ENCODE data around the gene WDR90. TPM values are rescaled to one million over a fixed set of nuclear protein-coding genes. Genes with fewer than 3 reads are reported as not detected.
A peak's percentile ranks its signal among the peaks of the same experiment; 100 is the strongest.

The WDR90 gene
- total and polyA plus RNA-seq, 3 experiments from 2014 or later: 1.4 to 78.4 (median 69.6) TPM

GRCh38 chr16:704047-704446 lies 54.9 kb downstream of the WDR90 start:
- no peaks in the 10 kb centered on the region for H3K9me3 Mint-ChIP-seq
- no peaks in the 10 kb centered on the region for H3K9me3 ChIP-seq (ENCODE audit: low read length)
- peaks cover 20% of the 10 kb centered on the region for H3K4me1 ChIP-seq (ENCODE audit: insufficient read depth, low read length)
- H3K27ac ChIP-seq (ENCODE audit: low read depth, low read length): no peak overlapping the region
- ChIA-PET POLR2A (interaction anchor here (1.1 to 1.2 kb wide), 2 partner anchors 8 to 29 kb away, joined by 3 read pairs; partner anchors contain the start of gene RHBDL1), CTCF (interaction anchor here (1.0 kb wide), 1 partner anchor 8 kb away, joined by 4 read pairs; no protein-coding TSS in a partner anchor)
- H3K4me3 Mint-ChIP-seq: no peak overlapping the region
- no peak overlapping the region for H3K4me3 ChIP-seq (ENCODE audit: low read length)
- H3K27me3 ChIP-seq (ENCODE audit: insufficient read depth, low read length, poor library complexity, severe bottlenecking): peaks cover 53% of the 10 kb centered on the region
- peaks cover 8 to 28% (median 10%) of the 10 kb centered on the region in 3 donors for H3K4me1 Mint-ChIP-seq
- no peaks in the 10 kb centered on the region for H3K36me3 Mint-ChIP-seq
- DNase-seq: no peak
- peaks cover 34% of the 10 kb centered on the region in 2 donors for H3K27me3 Mint-ChIP-seq
- H3K36me3 ChIP-seq (ENCODE audit: insufficient read depth, low read length): no peaks in the 10 kb centered on the region
- no peak overlapping the region for H3K27ac Mint-ChIP-seq

- Histone ChIP-seq H3K27me3 (ENCODE audit: insufficient read depth, low read length, poor library complexity, severe bottlenecking) (peaks cover 60% of the 10 kb centered on the region), H3K9me3 (ENCODE audit: low read length) (no peaks in the 10 kb centered on the region), H3K4me1 (ENCODE audit: insufficient read depth, low read length) (peaks cover 12% of the 10 kb centered on the region), H3K36me3 (ENCODE audit: insufficient read depth, low read length) (no peaks in the 10 kb centered on the region), H3K27ac (ENCODE audit: low read depth, low read length) (no peak overlapping the region), H3K4me3 (ENCODE audit: low read length) (no peak overlapping the region)
- Mint-ChIP-seq H3K27ac (no peak overlapping the region), H3K4me3 (no peak overlapping the region), H3K9me3 (no peaks in the 10 kb centered on the region), H3K4me1 (peaks cover under 1 to 21% (median 6%) of the 10 kb centered on the region in 3 donors), H3K36me3 (no peaks in the 10 kb centered on the region), H3K27me3 (peaks cover 36 to 41% of the 10 kb centered on the region in 2 donors)
- ChIA-PET CTCF (interaction anchor here (1.0 kb wide), 1 partner anchor 7 kb away, joined by 4 read pairs; no protein-coding TSS in a partner anchor), POLR2A (interaction anchor here (1.1 to 1.2 kb wide), 2 partner anchors 9 to 30 kb away, joined by 3 read pairs; partner anchors contain the start of gene RHBDL1)
- DNase-seq: no peak
These were observed 55.6 kb downstream of the WDR90 start for GRCh38 chr16:704552-705380.

- ChIA-PET POLR2A (no interaction called here), CTCF (interaction anchor here (22.8 kb wide), 1 partner anchor 31 kb away, joined by 332 read pairs; the partner anchor contains the start of genes CIAO3 and HAGHL)
- H3K27ac ChIP-seq (ENCODE audit: low read depth, low read length): no peak within 1 kb of the TSS
- Mint-ChIP-seq H3K4me1 (peaks cover 0 to 17% (median 4%) of the 10 kb centered on the region in 3 donors), H3K4me3 (peak within 1 kb of the TSS in 3 of 7 donors; percentile 29 to 81 (median 41)), H3K27me3 (peaks cover 36 to 47% of the 10 kb centered on the region in 2 donors), H3K36me3 (no peaks in the 10 kb centered on the region), H3K9me3 (no peaks in the 10 kb centered on the region), H3K27ac (no peak within 1 kb of the TSS)
- H3K9me3 ChIP-seq (ENCODE audit: low read length): no peaks in the 10 kb centered on the region
- no peaks in the 10 kb centered on the region for H3K36me3 ChIP-seq (ENCODE audit: insufficient read depth, low read length)
- no peak for DNase-seq
- no peak within 1 kb of the TSS for H3K4me3 ChIP-seq (ENCODE audit: low read length)
- peaks cover 69% of the 10 kb centered on the region for H3K27me3 ChIP-seq (ENCODE audit: insufficient read depth, low read length, poor library complexity, severe bottlenecking)
- peaks cover 5% of the 10 kb centered on the region for H3K4me1 ChIP-seq (ENCODE audit: insufficient read depth, low read length)
These were observed 56.4 kb downstream of the WDR90 start, which contains the start of gene FBXL16 for GRCh38 chr16:705431-706188. Gene FBXL16 (minus strand): TSS chr16:705801. CDS start chr16:697405, 8,396 bp downstream.

- peaks cover 0 to 13% (median 4%) of the 10 kb centered on the region in 3 donors for H3K4me1 Mint-ChIP-seq
- DNase-seq: no peak
- H3K27me3 ChIP-seq (ENCODE audit: insufficient read depth, low read length, poor library complexity, severe bottlenecking): peaks cover 70% of the 10 kb centered on the region
- H3K36me3 ChIP-seq (ENCODE audit: insufficient read depth, low read length): no peaks in the 10 kb centered on the region
- H3K36me3 Mint-ChIP-seq: no peaks in the 10 kb centered on the region
- POLR2A ChIA-PET: no interaction called here
- H3K9me3 ChIP-seq (ENCODE audit: low read length): no peaks in the 10 kb centered on the region
- CTCF ChIA-PET: interaction anchor here (2.3 to 22.8 kb wide), 2 partner anchors 15 to 30 kb away, joined by 11 to 332 read pairs; partner anchors contain the start of genes ANTKMT, CIAO3 and HAGHL
- H3K4me3 Mint-ChIP-seq: peak overlapping the region in 3 of 7 donors; percentile 29 to 81 (median 41)
- H3K4me3 ChIP-seq (ENCODE audit: low read length): no peak overlapping the region
- no peak overlapping the region for H3K27ac ChIP-seq (ENCODE audit: low read depth, low read length)
- no peaks in the 10 kb centered on the region for H3K4me1 ChIP-seq (ENCODE audit: insufficient read depth, low read length)
- peaks cover 36 to 51% of the 10 kb centered on the region in 2 donors for H3K27me3 Mint-ChIP-seq
- no peaks in the 10 kb centered on the region for H3K9me3 Mint-ChIP-seq
- H3K27ac Mint-ChIP-seq: no peak overlapping the region
These were observed 57.3 kb downstream of the WDR90 start for GRCh38 chr16:706189-707061.

- Histone ChIP-seq H3K27ac (ENCODE audit: low read depth, low read length) (no peak overlapping the region), H3K36me3 (ENCODE audit: insufficient read depth, low read length) (no peaks in the 10 kb centered on the region), H3K9me3 (ENCODE audit: low read length) (no peaks in the 10 kb centered on the region), H3K4me3 (ENCODE audit: low read length) (no peak overlapping the region), H3K4me1 (ENCODE audit: insufficient read depth, low read length) (no peaks in the 10 kb centered on the region), H3K27me3 (ENCODE audit: insufficient read depth, low read length, poor library complexity, severe bottlenecking) (peaks cover 64% of the 10 kb centered on the region)
- no peaks in the 10 kb centered on the region for H3K36me3 Mint-ChIP-seq
- no peak for DNase-seq
- no peaks in the 10 kb centered on the region for H3K9me3 Mint-ChIP-seq
- H3K27me3 Mint-ChIP-seq: peaks cover 36 to 51% of the 10 kb centered on the region in 2 donors
- ChIA-PET CTCF (interaction anchor here (2.3 to 22.8 kb wide), 2 partner anchors 14 to 29 kb away, joined by 11 to 332 read pairs; partner anchors contain the start of genes ANTKMT, CIAO3 and HAGHL), POLR2A (interaction anchor here (0.9 kb wide), 1 partner anchor 12 kb away, joined by 4 read pairs; no protein-coding TSS in a partner anchor)
- H3K27ac Mint-ChIP-seq: no peak overlapping the region
- H3K4me1 Mint-ChIP-seq: peaks cover 0 to 13% (median 4%) of the 10 kb centered on the region in 3 donors
- H3K4me3 Mint-ChIP-seq: no peak overlapping the region
These were observed 57.9 kb downstream of the WDR90 start for GRCh38 chr16:707062-707538.

DNA sequence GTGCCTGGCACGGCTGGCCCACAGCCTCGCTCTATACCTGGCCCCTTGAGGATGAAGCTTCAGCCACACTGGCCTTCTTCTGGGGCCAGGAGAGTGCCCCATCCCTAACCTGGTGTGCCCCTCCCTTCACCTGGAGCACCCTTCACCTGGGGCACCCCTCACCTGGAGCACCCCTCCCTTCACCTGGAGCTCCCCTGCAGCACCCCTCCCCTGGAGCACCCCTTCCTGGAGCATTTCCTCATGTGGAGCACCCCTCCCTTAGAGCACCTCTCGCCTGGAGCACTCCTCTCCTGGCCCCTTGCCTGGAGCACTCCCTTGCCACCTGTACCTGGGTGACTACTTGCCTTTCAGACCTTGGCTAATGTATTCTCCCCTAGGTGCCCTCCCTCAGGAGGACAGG lies 58.9 kb downstream of the WDR90 start:
- H3K9me3 ChIP-seq (ENCODE audit: low read length): no peaks in the 10 kb centered on the region
- Mint-ChIP-seq H3K27me3 (peaks cover 28 to 46% of the 10 kb centered on the region in 2 donors), H3K4me3 (peak overlapping the region in 3 of 7 donors; percentile 33 to 47 (median 44)), H3K36me3 (no peaks in the 10 kb centered on the region), H3K9me3 (no peaks in the 10 kb centered on the region), H3K27ac (no peak overlapping the region), H3K4me1 (peaks cover 1 to 13% (median 4%) of the 10 kb centered on the region in 3 donors)
- DNase-seq: no peak
- peaks cover 56% of the 10 kb centered on the region for H3K27me3 ChIP-seq (ENCODE audit: insufficient read depth, low read length, poor library complexity, severe bottlenecking)
- ChIA-PET POLR2A (no interaction called here), CTCF (interaction anchor here (2.3 to 22.8 kb wide), 2 partner anchors 13 to 28 kb away, joined by 11 to 332 read pairs; partner anchors contain the start of genes ANTKMT, CIAO3 and HAGHL)
- no peaks in the 10 kb centered on the region for H3K36me3 ChIP-seq (ENCODE audit: insufficient read depth, low read length)
- no peaks in the 10 kb centered on the region for H3K4me1 ChIP-seq (ENCODE audit: insufficient read depth, low read length)
- no peak overlapping the region for H3K4me3 ChIP-seq (ENCODE audit: low read length)
- no peak overlapping the region for H3K27ac ChIP-seq (ENCODE audit: low read depth, low read length)

DNA sequence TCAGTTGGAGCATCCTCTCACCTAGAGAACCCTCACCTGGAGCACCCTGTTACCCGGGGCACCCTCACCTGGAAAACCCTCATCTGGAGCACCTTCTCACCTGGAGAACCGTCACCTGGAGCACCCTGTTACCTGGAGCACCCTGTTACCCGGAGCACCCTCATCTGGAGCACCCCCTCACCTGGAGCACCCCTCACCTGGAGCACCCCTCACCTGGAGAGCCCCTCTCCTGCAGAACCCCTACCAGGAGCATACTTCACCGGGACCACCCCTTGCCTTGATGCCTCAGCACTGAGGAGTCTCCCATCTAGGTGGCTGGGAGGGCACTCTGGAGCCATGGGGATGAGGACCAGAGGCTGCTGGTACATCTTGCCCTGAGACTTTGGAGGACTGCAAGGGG lies 59.8 kb downstream of the WDR90 start:
- Histone ChIP-seq H3K27me3 (ENCODE audit: insufficient read depth, low read length, poor library complexity, severe bottlenecking) (peaks cover 50% of the 10 kb centered on the region), H3K27ac (ENCODE audit: low read depth, low read length) (no peak overlapping the region), H3K4me1 (ENCODE audit: insufficient read depth, low read length) (no peaks in the 10 kb centered on the region), H3K4me3 (ENCODE audit: low read length) (no peak overlapping the region), H3K36me3 (ENCODE audit: insufficient read depth, low read length) (no peaks in the 10 kb centered on the region), H3K9me3 (ENCODE audit: low read length) (no peaks in the 10 kb centered on the region)
- peaks cover 1 to 13% (median 4%) of the 10 kb centered on the region in 3 donors for H3K4me1 Mint-ChIP-seq
- ChIA-PET POLR2A (interaction anchor here (0.6 kb wide), 2 partner anchors 72 to 388 kb away, joined by 3 to 6 read pairs; no protein-coding TSS in a partner anchor), CTCF (interaction anchor here (1.6 to 22.8 kb wide), 4 partner anchors 10 to 76 kb away, joined by 4 to 332 read pairs (median 57); partner anchors contain the start of genes CHTF18, CIAO3, HAGHL and RPUSD1)
- H3K36me3 Mint-ChIP-seq: no peaks in the 10 kb centered on the region
- no peak overlapping the region for H3K27ac Mint-ChIP-seq
- peaks cover 26 to 46% of the 10 kb centered on the region in 2 donors for H3K27me3 Mint-ChIP-seq
- DNase-seq: no peak
- H3K9me3 Mint-ChIP-seq: no peaks in the 10 kb centered on the region
- H3K4me3 Mint-ChIP-seq: no peak overlapping the region
